WERI-Rb-1 (cell line): ENCODE results near the gene RNF113B.

Experiments used
- DNase-seq: peaks from one replicate; pipeline ENCODE4 v3.0.0-alpha.2; 2020
- H3K27ac ChIP-seq: fragments of 250-450 bp; sonication (Bioruptor Pico); 2 replicates; pipeline ENCODE4 v1.5.1; 2020; ENCODE audit warnings: mild to moderate bottlenecking, moderate library complexity
- H3K27me3 ChIP-seq: fragments of 250-450 bp; sonication (Bioruptor Pico); 2 replicates; pipeline ENCODE4 v1.5.1; 2021; ENCODE audit warnings: mild to moderate bottlenecking, low read depth, moderate library complexity; ENCODE audit not compliant: insufficient read depth, severe bottlenecking
- H3K36me3 ChIP-seq: fragments of 250-450 bp; sonication (Bioruptor Pico); 2 replicates; pipeline ENCODE4 v1.5.1; 2020; ENCODE audit warnings: mild to moderate bottlenecking, moderate library complexity
- H3K4me3 ChIP-seq: 2 replicates; pipeline ENCODE4 v1.5.1; 2011; ENCODE audit warnings: low read depth, mild to moderate bottlenecking, control low read depth, low read length
- H3K9me3 ChIP-seq: fragments of 250-450 bp; sonication (Bioruptor Pico); 2 replicates; pipeline ENCODE4 v1.5.1; 2021; ENCODE audit warnings: mild to moderate bottlenecking, moderate library complexity; ENCODE audit not compliant: severe bottlenecking
- TF ChIP-seq, protein P1 (sequence below): IDR thresholded peaks from 2 replicates; pipeline ENCODE4 v1.5.1; 2011; ENCODE audit warnings: low read depth, mild to moderate bottlenecking, control low read depth, inconsistent platforms, low read length

The RNF113B gene

DNA sequence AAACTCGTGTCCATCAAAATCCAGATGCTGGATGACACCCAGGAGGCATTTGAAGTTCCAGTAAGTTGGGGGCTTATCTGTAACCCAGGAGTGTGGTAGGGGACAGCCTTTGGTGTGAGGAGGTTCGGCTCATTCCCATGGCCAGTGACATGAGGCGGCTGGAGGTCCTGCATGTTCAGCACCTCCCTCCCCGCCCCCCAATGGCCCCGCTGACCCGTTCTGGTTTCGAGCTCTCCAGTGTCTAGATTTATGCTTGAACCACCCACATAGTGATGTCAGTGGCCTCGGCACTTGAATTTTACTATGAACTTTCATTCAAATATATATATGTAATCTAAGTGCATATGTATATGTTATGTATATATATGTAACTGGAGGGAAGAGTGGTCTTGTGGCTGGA, 36.3 kb upstream of the RNF113B start:
- DNase-seq: no peak
- H3K27ac ChIP-seq: peak overlapping the region; percentile 43
- peaks cover 63% of the 10 kb centered on the region for H3K36me3 ChIP-seq
- peaks cover 11% of the 10 kb centered on the region for H3K9me3 ChIP-seq
- TF ChIP-seq, protein P1, sequence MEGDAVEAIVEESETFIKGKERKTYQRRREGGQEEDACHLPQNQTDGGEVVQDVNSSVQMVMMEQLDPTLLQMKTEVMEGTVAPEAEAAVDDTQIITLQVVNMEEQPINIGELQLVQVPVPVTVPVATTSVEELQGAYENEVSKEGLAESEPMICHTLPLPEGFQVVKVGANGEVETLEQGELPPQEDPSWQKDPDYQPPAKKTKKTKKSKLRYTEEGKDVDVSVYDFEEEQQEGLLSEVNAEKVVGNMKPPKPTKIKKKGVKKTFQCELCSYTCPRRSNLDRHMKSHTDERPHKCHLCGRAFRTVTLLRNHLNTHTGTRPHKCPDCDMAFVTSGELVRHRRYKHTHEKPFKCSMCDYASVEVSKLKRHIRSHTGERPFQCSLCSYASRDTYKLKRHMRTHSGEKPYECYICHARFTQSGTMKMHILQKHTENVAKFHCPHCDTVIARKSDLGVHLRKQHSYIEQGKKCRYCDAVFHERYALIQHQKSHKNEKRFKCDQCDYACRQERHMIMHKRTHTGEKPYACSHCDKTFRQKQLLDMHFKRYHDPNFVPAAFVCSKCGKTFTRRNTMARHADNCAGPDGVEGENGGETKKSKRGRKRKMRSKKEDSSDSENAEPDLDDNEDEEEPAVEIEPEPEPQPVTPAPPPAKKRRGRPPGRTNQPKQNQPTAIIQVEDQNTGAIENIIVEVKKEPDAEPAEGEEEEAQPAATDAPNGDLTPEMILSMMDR: no peak
- H3K4me3 ChIP-seq: no peak overlapping the region
- no peaks in the 10 kb centered on the region for H3K27me3 ChIP-seq

DNA sequence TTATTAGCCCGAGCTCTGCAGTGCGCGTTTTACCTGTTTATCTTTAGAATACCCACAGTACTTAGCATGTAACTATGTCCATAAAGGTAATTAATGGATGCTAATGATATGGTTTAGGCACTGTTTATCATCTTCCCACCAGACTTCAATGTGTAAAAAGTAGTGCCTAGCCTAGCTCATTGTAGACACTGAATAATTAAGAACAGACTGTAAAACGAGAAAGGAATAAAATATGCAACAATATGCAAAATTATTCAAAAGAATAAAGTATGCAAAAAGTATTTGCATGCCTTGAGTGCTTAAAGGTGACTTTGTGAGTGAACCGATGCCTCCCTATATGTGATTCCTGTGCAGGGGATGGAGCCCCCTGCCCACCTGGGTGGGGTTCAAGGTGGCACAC, 35.7 kb upstream of the RNF113B start:
- TF ChIP-seq, protein P1: no peak
- Histone ChIP-seq H3K36me3 (peaks cover 62% of the 10 kb centered on the region), H3K9me3 (peaks cover 11% of the 10 kb centered on the region), H3K27me3 (no peaks in the 10 kb centered on the region), H3K4me3 (no peak overlapping the region), H3K27ac (no peak overlapping the region)
- DNase-seq: no peak

DNA sequence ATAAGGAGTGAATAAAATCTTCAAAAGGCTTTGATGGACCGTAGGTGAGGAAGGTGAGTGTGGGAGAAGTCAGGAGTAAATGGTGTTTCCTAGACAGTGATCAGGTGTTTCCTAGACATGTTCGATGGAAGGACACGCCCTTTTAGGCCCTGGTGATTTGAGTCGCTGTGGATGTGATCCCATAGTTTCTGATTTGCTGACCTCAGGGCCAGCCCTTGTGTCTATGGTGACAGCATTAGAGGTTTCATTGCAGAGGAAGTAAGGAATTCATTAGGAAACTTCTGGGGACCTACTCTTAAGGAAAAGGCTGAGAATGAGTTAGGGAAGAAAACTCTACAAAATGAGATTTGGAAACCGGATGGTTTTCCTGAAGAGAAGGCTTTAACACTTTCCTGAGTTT, 31.5 kb upstream of the RNF113B start:
- no peak for DNase-seq
- Histone ChIP-seq H3K36me3 (peaks cover 42% of the 10 kb centered on the region), H3K4me3 (no peak overlapping the region), H3K27ac (no peak overlapping the region), H3K27me3 (no peaks in the 10 kb centered on the region), H3K9me3 (peaks cover 30% of the 10 kb centered on the region)
- TF ChIP-seq, protein P1: no peak

DNA sequence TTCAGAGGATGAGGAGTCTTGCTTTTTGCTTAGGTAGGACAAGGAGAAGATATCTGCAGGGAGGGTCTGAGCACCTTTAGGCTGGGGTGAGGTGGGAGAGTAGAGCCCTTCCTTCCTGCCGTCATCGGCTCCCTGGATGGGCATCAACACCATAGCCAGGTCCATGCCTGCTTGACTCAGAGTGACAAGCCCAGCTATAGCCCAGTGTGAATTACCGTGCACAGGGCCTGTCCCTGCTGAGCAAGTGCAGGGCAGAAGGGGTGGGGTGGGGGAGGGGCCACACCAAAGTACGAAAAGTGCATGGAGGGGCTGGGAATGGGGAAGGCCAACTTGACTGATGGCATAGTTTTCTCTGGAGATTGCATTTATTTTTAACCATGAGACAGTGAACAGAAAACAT, 30.3 kb upstream of the RNF113B start:
- Histone ChIP-seq H3K36me3 (peaks cover 46% of the 10 kb centered on the region), H3K9me3 (peaks cover 40% of the 10 kb centered on the region), H3K27me3 (no peaks in the 10 kb centered on the region), H3K27ac (no peak overlapping the region), H3K4me3 (no peak overlapping the region)
- TF ChIP-seq, protein P1: no peak
- DNase-seq: no peak

DNA sequence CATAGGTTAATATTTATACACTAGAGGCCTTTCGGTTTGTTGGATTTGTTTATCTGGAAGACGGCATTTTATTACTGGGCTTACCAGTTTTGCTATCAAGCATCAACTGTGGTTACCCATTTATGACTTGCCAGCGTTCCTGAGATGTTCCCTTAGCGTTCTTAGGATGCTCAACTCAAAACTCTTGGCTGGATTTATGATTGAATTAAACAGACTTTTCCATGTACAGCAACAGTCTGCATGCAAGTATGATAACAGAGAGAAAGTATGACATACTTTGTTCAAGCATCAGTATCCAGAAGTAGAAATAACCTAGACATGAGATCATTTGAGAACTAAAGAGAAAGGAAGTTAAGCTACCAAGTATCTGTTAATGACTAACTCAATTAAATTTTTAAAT, 29.9 kb upstream of the RNF113B start:
- Histone ChIP-seq H3K4me3 (no peak overlapping the region), H3K27ac (no peak overlapping the region), H3K9me3 (peaks cover 41% of the 10 kb centered on the region), H3K36me3 (peaks cover 49% of the 10 kb centered on the region), H3K27me3 (no peaks in the 10 kb centered on the region)
- DNase-seq: no peak
- TF ChIP-seq, protein P1: no peak

DNA sequence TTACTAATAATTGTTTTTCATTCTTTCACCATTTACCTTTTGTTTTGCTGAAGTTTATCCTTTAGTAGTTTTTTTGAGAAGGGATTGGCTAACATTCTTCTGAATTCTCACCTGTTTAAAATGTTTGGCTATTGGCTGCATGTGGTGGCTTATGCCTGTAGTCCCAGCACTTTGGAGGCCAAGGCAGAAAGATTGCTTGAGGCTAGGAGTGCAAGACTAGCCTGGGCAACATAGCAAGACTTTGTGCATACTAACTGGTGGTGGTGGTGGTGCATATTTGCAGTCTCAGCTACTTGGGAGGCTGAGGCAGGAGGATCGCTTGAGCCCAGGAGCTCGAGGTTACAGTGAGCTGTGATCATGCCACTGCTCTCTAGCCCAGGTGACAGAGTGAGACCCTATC, 27.5 kb upstream of the RNF113B start:
- Histone ChIP-seq H3K36me3 (peaks cover 49% of the 10 kb centered on the region), H3K9me3 (peaks cover 33% of the 10 kb centered on the region), H3K27ac (no peak overlapping the region), H3K4me3 (no peak overlapping the region), H3K27me3 (no peaks in the 10 kb centered on the region)
- TF ChIP-seq, protein P1: no peak
- DNase-seq: no peak
